Thoracic aorta (tissue), 2 donors: ENCODE results near the gene IL3RA. TPM values are rescaled to one million over a fixed set of nuclear protein-coding genes. Genes with fewer than 3 reads are reported as not detected.

ENCODE experiments used
- total RNA-seq, 2 donors: library from RNA; depleted of rRNA; stranded (reverse); fragments of >200 nt; gene quantifications; one replicate each; pipeline versions ENCODE4 v1.1.0 to v1.2.3, GENCODE V29; 2016

The IL3RA gene
- total RNA-seq, 2 donors from 2014 or later: 7.3 to 13.5 TPM

Other genes starting within 250 kb of the IL3RA start
- 1 to 10 TPM in 1 of 2 donors, not detected in 1; 1.8 TPM for gene CRLF2, start 124.1 kb upstream of the IL3RA start, total RNA-seq
- 10 to 100 TPM; 11.0 to 19.4 TPM for gene CSF2RA, start 68.0 kb upstream of the IL3RA start, total RNA-seq
- 100 to 1,000 TPM; 172 to 211 TPM for gene SLC25A6, start 55.3 kb downstream of the IL3RA start, total RNA-seq
- 10 to 100 TPM; 30.8 to 43.5 TPM for gene ASMTL, start 116.1 kb downstream of the IL3RA start, total RNA-seq
- gene P2RY8, start 200.4 kb downstream of the IL3RA start, total RNA-seq: 1 to 10 TPM; 4.0 to 4.2 TPM